ENCODE measurements around the gene FADS1. TPM values are rescaled to one million over a fixed set of nuclear protein-coding genes. Genes with fewer than 3 reads are reported as not detected.

The FADS1 gene
- total RNA-seq, 1 donor from 2014 or later = 248 TPM

DNA sequence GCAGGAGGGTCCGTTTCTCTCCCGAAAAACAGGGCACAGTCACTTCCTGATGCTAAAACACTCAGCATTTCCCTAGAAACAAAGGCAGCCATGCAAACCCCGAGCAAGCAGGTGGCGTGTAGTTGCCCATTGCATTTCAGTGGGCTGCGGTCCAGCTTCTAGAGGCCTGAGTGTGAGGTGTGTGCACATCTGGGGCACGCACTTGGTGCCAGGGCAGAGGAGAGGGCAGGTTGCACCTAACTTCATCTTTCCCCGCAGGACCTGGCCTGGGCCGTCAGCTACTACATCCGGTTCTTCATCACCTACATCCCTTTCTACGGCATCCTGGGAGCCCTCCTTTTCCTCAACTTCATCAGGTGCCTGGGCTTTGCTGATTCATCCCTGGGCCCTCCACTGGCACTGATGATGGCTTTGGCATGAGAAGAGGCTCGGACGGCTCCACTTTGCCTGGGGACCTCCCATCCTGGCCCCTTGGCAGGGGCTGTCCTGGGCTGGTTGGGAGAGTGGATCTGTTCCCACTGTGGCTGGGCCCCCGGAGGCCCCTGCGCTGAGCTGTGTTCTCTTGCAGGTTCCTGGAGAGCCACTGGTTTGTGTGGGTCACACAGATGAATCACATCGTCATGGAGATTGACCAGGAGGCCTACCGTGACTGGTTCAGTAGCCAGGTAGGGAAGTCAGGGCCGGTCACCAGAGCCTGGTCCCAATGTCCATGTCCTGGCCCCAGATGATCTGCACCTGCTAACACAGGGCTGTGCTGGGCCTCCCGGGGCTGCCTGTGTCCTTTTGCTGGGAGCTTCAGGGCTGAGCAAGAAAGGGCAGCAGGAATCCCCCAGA, 46.1 kb upstream of the FADS1 start:
- peaks cover 29% of the 10 kb centered on the region for H3K36me3 Mint-ChIP-seq (ENCODE audit: low read depth)
- no peak overlapping the region for H3K27ac Mint-ChIP-seq (ENCODE audit: unreplicated experiment)
- H3K4me1 Mint-ChIP-seq = peaks cover 5% of the 10 kb centered on the region
- TF ChIP-seq, protein P1, sequence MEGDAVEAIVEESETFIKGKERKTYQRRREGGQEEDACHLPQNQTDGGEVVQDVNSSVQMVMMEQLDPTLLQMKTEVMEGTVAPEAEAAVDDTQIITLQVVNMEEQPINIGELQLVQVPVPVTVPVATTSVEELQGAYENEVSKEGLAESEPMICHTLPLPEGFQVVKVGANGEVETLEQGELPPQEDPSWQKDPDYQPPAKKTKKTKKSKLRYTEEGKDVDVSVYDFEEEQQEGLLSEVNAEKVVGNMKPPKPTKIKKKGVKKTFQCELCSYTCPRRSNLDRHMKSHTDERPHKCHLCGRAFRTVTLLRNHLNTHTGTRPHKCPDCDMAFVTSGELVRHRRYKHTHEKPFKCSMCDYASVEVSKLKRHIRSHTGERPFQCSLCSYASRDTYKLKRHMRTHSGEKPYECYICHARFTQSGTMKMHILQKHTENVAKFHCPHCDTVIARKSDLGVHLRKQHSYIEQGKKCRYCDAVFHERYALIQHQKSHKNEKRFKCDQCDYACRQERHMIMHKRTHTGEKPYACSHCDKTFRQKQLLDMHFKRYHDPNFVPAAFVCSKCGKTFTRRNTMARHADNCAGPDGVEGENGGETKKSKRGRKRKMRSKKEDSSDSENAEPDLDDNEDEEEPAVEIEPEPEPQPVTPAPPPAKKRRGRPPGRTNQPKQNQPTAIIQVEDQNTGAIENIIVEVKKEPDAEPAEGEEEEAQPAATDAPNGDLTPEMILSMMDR (conservative IDR thresholded peaks at IDR 0.05) = no peak
- no peak for DNase-seq (ENCODE audit: low read depth, low spot score)
- H3K27me3 Mint-ChIP-seq (ENCODE audit: low read depth) = peaks cover 6% of the 10 kb centered on the region
- H3K4me3 Mint-ChIP-seq = no peak overlapping the region
- no peaks in the 10 kb centered on the region for H3K9me3 Mint-ChIP-seq

DNA sequence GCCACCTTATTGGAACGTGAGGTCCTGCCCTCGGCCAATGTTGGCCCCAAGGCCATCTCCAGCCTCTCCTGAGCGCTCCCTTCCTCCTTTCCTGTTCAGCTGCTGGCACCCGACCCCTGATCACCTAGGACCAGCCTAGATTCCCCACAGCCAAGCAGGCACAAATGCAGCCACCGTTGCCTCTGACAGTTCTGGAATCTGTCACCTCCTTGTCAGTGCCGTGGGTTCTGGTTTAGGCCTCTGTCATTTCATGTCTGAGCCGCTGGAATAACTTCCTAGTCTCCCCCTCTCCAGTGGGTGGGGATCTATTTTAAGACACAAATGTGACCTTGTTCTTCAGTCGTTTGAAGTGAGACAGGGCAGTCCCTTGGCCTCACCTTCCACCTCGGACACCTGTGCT, 44.8 kb upstream of the FADS1 start:
- peaks cover 4% of the 10 kb centered on the region for H3K27me3 Mint-ChIP-seq (ENCODE audit: low read depth)
- H3K4me1 Mint-ChIP-seq = peaks cover 5% of the 10 kb centered on the region
- TF ChIP-seq, protein P1 (conservative IDR thresholded peaks at IDR 0.05) = no peak
- H3K9me3 Mint-ChIP-seq = no peaks in the 10 kb centered on the region
- H3K4me3 Mint-ChIP-seq = no peak overlapping the region
- no peak for DNase-seq (ENCODE audit: low read depth, low spot score)
- peaks cover 29% of the 10 kb centered on the region for H3K36me3 Mint-ChIP-seq (ENCODE audit: low read depth)
- peak overlapping the region; percentile 78 for H3K27ac Mint-ChIP-seq (ENCODE audit: unreplicated experiment)

DNA sequence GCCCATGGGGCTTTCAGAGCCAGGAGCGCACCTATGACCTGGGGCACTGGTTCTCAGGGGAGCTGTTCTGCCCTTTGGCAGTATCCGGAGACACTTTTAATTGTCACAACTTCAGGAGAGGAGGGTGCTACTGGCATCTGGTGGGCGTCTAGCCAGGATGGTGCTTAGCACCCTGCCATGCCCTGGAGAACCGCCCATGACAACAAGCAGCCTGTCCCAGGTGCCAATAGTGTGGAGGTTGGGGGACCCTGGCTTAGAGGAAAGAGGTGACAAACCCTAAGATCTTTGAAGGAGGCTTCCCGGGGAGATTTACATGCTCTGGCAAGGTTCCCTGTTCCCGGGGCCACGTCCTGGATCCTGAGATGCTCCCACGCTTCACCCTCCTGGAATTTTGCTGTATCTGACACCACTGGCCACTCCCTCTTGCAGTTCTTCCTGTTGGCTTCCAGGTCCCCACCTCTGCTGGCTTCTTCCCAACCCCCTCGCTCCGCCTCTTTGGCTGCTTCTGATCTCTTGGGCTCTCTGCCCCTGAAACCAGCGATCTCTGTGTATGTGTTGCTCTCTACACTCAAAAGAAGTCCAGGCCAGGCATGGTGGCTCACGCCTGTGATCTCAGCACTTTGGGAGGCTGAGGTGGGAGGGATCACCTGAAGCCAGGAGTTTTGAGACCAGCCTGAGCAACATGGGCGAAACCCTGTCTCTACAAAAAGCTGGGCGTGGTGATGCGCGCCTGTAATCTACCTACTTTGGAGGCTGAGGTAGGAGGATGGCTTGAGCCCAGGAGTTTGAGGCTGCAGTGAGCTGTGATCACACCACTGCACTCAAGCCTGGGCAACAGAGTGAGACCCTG, 43.5 kb upstream of the FADS1 start:
- Mint-ChIP-seq H3K27me3 (ENCODE audit: low read depth) (no peaks in the 10 kb centered on the region), H3K27ac (ENCODE audit: unreplicated experiment) (no peak overlapping the region), H3K4me1 (peaks cover 3% of the 10 kb centered on the region), H3K9me3 (no peaks in the 10 kb centered on the region), H3K4me3 (no peak overlapping the region), H3K36me3 (ENCODE audit: low read depth) (peaks cover 29% of the 10 kb centered on the region)
- TF ChIP-seq, protein P1 (conservative IDR thresholded peaks at IDR 0.05) = no peak
- DNase-seq (ENCODE audit: low read depth, low spot score) = no peak

GRCh38 chr11:61855939-61856680, 39.3 kb upstream of the FADS1 start:
- TF ChIP-seq, protein P1 (conservative IDR thresholded peaks at IDR 0.05) = no peak
- H3K4me1 Mint-ChIP-seq = peaks cover 26% of the 10 kb centered on the region
- no peaks in the 10 kb centered on the region for H3K27me3 Mint-ChIP-seq (ENCODE audit: low read depth)
- H3K27ac Mint-ChIP-seq (ENCODE audit: unreplicated experiment) = no peak overlapping the region
- H3K36me3 Mint-ChIP-seq (ENCODE audit: low read depth) = peaks cover 34% of the 10 kb centered on the region
- DNase-seq (ENCODE audit: low read depth, low spot score) = no peak
- peak overlapping the region; percentile 16 for H3K4me3 Mint-ChIP-seq
- H3K9me3 Mint-ChIP-seq = no peaks in the 10 kb centered on the region

Measured in neural crest cell (in vitro differentiated cells).